ENCODE results near the gene BTRC.
A peak's percentile ranks its signal among the peaks of the same experiment; 100 is the strongest.

The BTRC gene

DNA sequence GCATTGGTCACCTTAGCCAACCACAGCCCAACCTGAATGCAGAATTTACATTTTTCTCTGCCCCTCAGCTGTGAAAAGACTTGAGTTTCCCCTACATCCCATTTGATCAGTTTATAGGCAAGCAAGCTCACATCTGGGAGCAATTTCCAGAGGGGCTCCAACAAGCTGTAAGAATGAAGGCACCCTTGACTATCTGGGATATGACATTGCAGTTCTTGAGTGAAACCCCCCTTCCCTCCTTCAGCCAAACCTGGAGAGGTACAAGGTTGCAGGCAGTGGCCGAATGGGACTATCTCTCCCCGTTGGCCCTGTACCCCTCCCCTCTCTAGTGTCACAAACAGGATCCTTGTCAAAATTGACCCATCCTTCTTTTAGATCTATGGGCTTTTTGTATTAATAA lies 203.6 kb downstream of the BTRC start:
- DNase-seq, result no peak

DNA sequence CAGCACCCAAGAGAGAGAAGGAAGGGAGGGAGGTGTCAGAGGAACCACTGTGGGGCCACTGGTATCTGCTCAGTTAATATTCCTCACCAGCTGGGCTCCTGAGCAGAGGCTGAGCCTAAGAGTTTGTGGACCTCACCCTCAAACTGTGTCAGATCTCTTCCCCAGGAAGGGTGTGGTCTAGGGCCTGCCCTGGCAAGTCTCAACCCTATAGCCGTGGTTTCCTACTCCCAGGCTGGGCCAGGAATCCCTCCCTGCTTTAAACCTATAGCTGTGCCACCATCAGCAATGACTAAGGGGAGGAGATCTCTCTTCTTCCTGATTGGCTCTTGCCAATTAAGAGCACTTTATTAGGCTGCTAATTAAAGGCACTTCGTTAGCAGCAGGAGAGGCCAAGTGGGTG lies 204.2 kb downstream of the BTRC start:
- DNase-seq, result peak; percentile 8

DNA sequence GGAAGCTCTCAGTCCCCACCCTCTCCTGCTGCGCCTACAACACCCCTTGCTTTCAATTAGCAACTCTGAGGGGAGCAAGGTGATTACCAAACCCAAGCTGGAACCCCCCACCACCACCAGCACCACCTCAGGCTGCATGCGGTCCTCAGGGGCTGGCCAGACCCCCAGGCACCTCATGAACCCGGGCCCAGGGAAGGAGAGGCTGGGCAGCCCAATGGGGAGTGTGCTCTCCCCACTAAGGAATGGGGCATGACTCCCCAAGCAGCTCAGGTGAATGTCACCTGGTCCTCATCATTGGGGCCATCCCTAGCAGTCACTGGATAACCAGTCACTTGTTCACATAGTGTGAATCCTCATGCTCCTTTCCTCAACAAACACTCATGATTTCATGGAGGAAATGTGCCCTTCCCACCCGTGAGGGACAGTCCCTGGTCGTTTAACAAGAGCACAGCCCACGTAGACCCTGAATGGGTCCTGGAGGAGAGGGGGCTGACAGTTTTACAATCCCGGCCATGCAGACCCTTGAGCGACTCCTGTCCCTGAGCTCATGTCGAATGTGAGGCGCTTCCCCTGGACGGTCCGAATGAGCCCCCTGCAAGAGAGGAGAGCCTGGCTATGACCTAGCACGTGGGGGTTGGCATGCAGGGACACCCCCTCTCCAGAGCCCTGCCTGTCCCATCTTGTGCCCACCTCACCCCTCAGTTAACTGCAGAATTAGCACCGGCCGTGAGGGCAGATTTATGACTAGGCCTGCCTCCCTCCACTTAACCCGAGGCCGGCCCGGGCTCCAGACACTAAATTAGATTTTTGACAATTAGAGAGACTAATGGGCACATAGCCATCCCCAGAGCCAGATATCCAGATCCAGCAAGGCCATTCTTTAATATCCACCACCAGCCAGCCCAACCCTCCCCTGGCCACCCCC lies 205.0 kb downstream of the BTRC start:
- DNase-seq, result no peak

DNA sequence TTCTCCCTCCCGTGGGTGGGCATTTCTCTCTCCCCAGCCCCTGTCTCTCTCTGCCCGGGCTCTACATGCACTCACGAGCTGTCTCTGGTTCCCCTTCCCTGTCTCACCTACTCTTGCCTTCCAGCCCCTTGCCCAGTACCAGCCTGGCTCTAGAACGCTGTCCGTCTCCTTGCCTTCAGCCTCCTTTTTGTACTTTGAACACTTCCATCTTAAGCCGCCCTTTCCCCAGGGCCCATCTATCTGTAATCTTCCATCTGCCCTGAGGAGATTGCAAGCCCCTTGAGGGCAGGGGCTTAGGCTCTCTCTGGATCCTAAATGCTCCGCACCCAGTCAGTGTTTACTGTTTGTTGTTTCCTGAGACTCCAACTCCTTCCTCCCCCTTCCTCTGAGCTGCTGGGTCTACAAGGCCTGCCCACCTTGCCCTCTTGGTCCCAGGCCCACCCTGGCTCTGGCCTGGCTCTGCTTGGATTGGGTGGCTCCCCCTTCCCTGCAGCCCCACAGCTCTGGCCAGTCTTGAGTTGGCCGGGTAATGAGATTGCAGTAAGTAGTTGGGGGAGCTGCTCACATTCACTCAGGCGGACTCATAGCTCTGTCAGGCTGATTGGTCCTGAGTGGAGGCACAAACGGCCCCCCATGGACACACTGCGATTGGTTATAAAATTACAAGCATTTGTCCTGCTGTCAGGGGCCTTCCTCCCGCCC lies 205.8 kb downstream of the BTRC start:
- DNase-seq, result no peak

DNA sequence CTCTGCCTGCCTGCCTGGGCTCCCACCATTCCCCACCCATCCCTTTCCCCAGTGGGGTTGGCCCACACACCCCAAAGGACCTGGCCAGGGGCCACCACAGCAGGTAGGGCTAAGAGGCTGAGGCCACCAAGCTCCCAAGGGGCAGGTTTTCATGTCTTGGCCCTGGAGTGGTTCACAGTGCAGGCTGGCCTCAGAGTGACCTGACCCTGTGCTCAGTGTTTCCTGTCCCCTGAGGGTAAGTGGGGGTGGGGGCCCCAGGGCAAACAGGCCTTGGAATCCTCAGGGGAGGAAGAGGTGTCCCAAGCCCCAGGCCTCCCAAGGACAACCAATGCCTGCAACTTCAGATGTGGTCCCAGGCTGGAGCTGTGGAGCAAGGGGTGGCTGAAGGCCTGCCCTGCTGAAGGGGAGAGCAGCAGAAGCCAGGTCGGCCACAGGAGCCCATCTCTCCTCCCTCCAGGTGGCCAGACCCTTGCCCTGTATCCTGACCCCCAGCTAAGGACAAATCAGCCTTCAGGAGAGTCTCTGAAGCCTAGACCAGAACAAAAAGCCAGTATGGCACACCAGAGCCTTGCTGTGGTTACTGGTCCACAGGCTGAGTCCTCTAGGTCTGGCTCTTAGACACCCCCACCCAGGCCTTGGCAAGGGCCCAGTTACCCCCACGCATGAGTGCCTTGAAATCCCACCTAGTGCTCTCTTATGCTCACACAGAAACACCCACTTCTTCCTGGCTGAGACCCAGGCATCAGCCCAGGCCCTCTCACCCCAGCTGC lies 206.5 kb downstream of the BTRC start:
- no peak for DNase-seq

DNA sequence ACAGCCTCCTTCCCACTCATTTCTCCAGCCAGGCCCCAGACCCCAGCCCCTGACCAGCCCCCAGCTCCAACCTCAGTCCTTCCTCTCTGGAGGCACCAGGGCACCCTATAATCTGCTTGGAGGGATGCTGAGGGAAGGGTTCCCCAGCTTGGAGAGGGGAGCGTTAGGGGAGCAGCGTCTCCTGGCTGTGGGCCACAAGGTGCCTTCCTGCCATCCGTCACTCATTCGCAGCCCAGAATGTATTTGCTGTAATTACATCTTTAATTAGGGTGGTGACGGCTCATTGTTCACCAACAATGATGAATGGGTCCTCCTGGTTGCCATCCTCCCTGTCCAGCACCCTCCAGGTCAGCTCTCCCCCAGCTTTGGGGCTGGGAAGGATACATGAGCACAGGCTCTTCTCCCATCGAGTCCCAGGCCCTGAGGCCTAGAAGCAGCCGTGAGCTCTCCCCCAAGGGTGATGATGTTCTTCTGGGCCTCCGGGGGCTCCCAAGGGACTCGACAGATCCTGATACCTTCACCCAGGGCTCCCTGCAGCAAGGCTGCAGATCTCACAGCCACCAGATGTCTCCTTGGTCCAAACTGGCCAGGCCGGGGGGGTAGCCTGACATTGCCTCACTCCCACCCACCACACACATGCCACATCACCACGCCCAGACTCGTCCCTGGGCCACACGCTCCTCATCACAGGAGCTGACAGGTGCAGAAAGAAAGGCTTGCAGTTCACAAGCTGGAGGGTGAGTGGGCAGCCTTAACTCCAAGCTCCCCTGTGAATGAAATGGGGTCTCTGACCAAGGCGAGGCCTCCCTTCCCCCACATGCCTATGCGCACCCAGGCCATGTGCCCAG lies 207.3 kb downstream of the BTRC start:
- DNase-seq, result no peak

DNA sequence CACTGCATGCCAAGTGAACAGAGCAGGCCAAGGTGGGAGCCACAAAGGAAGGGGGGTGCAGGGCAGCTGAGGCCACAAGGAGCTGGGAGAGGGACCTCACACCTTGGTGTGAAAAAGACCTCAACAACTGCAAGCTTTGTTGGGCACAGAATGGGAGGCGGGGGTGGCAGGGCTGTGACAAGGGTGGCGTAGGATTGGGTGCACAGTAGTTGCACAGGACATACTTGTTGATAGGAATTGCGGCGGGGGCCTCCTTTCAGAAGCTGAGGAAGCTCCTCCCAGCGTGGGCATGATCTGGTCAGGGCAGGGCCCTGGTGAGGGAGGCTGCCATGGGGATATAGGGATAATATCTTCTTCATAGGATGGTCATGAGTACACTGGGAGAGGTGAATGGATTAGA lies 208.3 kb downstream of the BTRC start:
- no peak for DNase-seq

DNA sequence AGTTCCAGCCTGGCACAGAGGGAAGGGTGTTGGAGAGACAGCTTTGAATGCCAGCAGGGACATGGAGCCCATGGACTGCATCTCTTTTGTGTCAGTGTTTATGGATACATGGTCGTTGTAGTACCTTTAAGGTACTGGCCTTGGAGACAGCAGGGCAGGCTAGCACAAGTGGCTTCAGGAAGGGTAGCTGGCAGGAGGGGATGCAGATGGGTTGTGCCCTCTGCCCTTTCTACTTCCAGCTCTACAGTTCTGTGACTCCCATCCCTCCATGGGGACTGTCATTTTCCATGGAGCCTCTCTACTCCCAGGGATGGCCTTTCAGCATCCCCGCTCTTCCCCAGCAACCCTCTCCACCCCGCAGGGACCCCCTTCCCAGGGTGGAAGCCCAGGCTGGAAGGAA lies 209.0 kb downstream of the BTRC start:
- no peak for DNase-seq

DNA sequence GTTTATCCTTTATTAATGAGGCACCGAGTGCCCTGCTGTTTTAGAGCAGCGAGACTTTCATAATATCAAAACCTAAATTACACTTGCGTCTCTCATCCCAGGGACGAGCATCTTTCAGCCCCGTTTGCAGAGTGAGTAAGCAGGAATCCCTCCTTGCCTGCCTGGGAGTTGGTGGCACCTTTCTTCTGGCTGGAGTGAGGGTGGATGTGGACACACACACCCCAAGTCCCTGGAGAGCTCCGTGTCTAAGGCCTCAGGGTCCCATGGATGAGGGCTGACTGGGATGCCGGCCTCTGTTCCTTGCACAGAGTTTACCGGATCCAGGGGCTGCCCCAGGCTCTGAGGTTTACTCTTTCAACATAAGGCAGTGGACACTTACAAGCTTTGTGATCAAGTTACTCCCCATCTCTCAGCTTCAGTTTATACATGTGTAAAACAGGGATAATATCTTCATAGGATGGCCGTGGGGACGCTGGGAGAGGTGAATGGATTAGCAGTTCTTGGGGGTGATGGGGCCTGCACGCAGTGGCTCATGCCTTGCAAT lies 209.6 kb downstream of the BTRC start:
- DNase-seq, result no peak

DNA sequence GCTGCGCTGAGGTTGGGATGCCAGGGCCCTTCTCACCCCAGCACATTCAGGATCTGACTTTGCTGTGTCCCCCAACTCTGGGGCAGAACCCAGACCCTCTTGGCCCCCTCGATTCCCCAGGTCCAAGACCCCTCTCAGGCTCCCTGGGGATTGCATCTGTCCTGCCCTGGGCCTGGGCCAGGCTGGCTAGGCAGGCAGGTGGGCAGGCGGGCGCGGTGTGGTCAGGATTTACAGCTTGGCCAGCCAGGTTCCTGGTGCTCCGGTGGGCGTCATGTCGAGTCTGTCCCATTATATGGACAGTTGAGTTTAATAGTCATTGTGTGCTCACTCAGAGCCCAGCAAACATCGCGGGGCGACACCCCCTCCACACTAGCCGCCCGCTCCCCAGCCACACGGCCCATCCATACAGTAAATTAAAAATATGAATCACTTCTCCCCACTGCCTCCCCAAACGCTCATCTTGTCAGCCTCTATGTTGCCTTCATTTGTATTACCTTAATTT lies 210.6 kb downstream of the BTRC start:
- no peak for DNase-seq

DNA sequence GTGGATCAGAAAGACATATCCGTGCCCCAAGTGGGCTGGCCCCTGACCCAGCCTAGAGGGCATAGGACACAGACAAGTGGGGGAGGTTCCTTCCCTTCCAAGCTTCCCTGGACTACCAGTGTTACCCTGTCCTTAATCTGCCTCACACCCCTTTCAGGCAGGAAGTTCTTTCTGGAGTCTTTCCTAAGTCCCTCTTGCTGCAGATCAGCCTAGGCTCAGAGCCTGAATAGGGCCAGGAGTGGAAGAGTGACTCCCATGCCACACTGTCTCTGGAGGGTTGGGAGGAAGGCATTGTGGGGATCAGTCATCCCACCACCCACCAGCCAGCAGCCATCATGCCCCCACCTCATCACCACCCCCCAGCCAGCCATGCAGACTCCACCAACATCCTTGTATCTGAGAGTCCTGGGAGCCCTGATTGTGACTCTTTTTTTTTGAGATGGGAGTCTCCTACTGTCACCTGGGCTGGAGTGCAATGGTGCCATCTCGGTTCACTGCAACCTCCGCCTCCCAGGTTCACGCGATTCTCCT lies 211.5 kb downstream of the BTRC start:
- no peak for DNase-seq

DNA sequence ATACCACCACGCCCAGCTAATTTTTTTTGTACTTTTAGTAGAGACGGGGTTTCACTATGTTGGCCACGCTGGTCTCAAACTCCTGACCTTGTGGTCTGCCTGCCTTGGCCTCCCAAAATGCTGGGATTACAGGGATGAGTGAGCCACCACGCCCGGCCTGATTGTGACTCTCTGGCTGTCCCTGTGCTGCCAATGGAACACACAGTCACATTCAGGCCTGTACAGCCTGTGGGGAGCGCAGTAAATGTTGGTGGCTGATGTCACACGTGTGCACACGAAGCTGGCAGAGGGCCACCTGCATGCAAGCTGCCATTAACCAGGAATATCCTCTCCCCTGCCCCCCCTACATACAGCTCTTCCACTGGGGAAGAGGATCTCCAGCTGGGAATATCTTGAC lies 212.0 kb downstream of the BTRC start:
- no peak for DNase-seq

DNA sequence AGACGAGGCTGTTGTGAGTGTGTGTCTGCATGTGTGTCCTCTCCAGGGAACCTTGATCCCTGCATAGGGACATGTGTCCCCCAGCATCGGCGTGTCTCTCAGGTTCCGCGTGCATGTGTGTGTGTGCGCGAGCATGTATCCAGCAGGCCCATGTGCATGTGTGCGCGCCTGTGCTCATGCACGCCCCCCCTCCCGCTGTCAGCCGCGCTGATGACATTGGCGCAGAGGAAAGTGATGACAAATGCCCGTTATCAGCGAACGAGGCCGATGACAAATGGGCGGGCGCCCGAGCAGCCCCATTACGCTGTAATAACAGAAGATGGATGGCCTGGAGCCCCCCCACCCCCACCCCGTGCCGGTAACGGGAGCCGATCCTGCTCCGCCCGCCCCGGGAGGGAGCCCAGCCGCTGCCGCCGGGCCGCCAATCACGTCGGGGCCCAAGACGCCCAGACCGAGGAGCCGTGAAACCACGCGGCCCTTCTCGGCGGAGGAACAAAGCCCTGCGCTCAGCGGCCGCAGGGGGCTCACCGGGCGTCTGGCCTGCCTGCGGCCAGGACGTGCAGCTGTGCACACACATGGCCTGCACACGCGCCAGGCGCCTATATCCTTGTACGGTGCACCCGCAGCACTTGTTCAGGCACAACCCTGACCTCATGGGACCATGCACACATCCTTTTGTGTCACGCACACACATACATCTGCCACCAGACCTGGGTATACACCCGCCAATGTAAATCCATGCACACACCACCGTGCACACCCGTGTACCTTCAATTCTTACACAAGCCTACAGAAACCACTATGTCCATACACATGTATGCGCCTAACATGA lies 212.6 kb downstream of the BTRC start:
- DNase-seq, result no peak

DNA sequence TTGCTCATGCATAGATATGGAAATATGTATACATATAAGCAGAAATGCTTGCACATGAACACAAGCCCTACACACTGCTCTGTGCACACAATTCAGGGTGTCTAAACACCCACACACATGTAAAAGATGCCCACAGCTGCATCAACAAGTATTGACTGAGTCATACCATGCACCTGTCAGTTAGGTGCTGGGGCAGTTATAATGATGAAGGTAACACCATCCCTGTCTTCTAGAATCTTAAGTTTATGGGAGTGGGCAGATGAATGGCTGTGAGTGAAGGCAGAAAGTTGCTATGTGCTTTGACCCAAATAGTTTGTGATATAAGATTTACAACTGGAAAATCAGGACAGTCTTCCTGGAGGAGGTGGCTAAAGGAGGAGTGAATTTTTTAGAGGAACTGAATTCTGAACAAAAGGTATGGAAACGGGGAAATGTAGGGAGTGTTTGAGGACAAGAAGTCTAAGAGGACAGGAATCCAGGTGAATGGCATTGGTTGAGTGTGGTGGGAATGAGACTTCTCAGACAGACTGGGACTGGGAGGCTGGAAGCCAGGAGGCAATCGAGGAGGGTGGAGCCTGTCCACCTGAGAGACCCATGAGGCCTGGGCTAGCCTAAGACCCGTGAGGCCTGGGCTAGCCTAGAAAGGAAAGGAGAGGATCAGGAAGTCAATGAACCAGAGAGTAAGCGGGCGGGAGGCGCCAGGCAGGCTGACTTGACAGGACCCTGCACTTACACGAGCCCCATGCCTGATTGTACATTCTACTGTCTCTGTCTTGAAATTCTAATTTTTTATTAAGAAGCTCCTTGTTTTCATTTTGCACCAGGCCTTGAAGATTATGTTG lies 213.4 kb downstream of the BTRC start:
- DNase-seq, result no peak

DNA sequence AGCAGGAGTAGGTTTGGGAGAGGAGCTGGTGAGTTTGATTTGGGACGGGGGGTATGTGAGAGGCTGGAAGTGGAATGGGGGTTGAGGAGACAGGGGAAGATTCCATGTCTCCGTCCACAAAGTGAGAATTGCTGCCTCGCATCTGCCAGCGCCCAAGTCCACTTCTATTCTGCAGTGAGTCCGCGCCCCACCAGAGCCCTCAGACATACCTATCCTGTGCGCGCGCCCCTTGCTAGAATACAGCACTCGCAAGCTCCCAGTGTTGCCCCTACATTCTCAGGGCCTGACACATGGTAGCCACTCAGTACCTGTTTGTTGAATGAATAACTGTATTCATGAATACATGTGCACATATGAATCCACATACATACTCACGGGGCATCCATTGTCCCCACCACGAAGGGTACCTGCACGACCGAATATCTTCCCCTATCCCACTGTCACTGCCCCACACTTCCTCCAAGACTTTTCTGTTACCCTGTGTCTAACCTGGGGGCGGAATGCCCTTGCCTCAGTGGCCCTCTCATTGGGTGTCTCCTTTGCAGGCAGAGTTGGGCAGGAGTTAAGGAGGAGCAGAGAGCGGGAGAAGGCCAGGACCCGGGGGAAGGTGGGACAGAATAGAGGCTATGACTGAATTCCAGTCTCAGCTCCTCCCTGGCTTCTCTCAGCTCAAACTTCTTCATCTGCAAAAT lies 214.2 kb downstream of the BTRC start:
- no peak for DNase-seq

DNA sequence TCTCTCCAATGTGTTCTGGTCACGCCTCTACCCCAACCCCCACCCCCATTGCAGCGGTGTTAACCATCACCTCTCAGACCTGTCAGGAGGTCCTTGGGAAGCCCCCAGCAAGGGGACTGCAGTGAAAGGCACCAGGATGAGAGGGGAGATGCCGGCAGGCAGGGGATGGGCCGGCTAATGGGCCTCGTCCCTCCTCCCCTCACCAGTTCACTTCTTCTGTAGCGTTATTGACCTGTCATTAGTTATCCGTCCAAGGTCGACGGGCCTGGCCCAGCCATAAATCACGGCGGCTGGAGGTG lies 215.3 kb downstream of the BTRC start:
- DNase-seq, result no peak

DNA sequence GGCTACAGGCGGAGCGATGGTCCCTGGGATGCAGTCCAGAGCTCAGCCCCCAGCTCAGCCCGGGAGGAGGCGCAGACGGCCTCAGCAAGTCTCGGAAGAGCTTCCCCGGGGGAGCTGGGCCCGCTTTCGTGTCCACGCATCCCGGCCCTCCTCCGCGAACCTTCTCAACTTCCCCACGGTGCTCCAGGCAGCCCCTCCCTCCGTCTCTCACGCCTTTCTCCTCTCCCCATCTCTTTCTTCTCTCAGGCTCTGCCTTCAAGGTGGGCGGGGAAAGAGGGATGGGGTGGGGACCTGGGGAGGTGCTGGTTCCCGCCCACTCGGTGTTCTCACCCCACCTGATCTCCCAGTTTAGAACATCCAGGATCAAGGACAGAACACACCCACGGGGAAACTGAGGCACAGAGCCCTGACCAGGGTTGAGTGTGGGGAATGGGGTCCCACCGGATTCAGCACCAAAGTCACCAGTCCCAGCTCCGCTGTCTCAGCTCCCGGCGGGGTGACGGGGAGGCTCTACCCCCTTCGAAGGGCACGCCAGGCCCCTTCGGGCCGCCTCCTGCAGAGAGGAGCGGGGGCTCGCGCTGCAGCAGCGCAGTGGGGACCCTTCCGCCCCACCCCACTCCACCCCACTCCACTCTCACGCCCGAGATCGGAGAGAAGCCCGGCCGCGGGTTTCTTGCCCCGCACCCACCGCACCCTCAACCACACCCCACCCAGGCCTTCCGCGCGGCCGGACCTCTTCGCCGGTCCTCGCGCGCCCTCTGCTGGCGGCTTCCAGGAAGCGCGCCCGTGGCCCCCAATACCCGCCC lies 215.9 kb downstream of the BTRC start:
- DNase-seq, result peak; percentile 63

DNA sequence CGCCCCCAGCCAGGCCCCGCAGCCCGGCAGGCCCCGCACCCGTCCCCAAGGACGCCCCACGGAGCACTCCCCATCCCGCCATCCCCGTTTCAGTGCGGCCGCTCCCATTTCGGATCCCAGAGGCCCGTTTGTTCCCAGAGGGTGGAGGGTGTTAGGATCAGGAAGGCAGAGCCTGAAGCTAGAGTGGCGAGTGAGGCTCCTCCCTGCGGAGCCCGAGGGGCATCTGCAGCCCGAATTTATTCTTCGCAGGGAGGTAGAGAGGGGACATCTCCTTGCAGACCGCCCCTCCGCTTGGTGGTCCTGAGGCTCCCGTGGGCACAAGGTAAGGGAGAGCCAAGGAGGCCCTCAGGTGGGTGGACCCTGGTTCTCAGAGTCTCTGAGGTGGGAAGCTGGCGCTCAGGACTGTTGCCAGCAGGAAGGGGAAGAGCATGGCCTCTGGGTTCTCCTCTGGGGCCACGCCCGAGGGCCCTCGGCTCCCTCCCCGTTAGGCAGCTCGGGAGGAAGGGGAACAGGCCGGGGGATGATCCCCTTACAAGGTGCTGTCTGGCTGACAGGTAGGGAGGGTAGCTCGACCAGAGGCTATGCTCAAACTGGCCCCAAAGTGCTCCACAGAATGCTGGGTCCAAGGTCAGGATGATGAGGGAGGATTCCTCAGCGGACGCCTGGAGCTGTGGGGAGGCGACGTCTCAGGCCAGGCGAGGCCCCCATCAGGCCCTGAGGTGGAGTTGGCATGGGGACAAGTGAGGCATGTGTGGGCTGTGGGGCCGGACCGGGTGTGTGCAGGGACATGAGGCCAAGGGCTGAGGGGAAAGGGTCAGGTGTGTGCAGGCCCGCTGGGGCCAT lies 216.7 kb downstream of the BTRC start:
- DNase-seq, result no peak

Data from CD4-positive, alpha-beta T cell treated with Interleukin-4 for 4 hours (primary cell).